ENCODE results near the gene HERPUD1. TPM values are rescaled to one million over a fixed set of nuclear protein-coding genes. Genes with fewer than 3 reads are reported as not detected.

HERPUD1 gene
- total and polyA plus RNA-seq, 12 donors, result 26.4 to 570 (median 209) TPM

DNA sequence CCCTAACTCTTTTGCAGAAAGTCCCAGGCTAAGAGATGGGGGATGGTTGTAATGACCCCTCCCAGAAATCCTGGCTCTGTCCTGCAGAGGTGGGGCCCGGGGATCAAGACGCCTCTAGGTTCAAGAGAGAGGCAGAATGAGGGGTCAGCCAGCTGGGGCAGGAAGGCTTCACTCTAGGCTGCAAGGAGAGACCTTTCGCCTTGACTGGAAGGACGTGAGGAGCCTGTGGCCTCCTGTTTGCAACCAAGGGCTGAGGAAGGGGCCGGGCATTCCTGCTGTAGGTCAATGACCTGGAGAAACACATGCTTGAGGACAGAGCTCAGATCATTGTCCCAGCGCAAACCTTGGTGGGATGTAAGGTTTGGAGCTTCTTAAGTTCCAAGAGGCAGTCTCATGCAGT lies 21.1 kb downstream of the HERPUD1 start:
- TF ChIP-seq POLR2A (IDR thresholded peaks at IDR 0.05), result no peak
- TF ChIP-seq, protein P1, sequence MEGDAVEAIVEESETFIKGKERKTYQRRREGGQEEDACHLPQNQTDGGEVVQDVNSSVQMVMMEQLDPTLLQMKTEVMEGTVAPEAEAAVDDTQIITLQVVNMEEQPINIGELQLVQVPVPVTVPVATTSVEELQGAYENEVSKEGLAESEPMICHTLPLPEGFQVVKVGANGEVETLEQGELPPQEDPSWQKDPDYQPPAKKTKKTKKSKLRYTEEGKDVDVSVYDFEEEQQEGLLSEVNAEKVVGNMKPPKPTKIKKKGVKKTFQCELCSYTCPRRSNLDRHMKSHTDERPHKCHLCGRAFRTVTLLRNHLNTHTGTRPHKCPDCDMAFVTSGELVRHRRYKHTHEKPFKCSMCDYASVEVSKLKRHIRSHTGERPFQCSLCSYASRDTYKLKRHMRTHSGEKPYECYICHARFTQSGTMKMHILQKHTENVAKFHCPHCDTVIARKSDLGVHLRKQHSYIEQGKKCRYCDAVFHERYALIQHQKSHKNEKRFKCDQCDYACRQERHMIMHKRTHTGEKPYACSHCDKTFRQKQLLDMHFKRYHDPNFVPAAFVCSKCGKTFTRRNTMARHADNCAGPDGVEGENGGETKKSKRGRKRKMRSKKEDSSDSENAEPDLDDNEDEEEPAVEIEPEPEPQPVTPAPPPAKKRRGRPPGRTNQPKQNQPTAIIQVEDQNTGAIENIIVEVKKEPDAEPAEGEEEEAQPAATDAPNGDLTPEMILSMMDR (IDR thresholded peaks at IDR 0.05), result no peak
- no peak for DNase-seq
- intact Hi-C loops (cut with DNase I), result loop anchor here (5.0 kb wide), 1 partner anchor 86 kb away; the partner anchor contains the start of gene SLC12A3 (in 2 of the 2)

DNA sequence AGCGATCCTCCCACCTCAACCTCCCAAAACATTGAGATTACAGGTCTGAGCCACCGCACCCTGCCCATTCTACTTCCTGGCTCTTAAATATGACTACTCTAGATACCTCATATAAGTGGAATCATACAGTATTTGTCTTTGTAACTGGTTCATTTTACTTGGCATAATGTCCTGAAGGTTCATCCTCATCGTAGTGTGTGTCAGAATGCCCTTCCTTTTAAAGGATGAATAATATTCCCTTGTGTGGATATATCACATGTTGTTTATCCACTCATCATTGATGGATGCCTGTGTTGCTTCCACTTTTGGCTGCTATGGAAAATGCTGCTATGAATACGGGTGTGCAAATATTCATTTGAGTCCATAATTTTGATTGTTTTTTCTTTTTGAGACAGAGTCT lies 24.1 kb downstream of the HERPUD1 start:
- WGBS, 4 donors, result 80 to 91% (median 83%) methylated on average over 4 of the region's 4 CpGs

More for the DNA sequence above, 21.1 kb downstream of the HERPUD1 start:
- H3K9me3 ChIP-seq (replicated peaks in 1 of 3), result no peaks in the 10 kb centered on the region
- no peak overlapping the region for H3K4me3 ChIP-seq
- no peaks in the 10 kb centered on the region for H3K4me1 ChIP-seq (replicated peaks in 1 of 2)
- H3K27ac ChIP-seq, result no peak overlapping the region
- 69 to 93% (median 74%) methylated on average over 6 of the region's 6 CpGs for WGBS, 4 donors
- H3K36me3 ChIP-seq (replicated peaks in 1 of 2), result no peaks in the 10 kb centered on the region
- H3K27me3 ChIP-seq, result no peaks in the 10 kb centered on the region

DNA sequence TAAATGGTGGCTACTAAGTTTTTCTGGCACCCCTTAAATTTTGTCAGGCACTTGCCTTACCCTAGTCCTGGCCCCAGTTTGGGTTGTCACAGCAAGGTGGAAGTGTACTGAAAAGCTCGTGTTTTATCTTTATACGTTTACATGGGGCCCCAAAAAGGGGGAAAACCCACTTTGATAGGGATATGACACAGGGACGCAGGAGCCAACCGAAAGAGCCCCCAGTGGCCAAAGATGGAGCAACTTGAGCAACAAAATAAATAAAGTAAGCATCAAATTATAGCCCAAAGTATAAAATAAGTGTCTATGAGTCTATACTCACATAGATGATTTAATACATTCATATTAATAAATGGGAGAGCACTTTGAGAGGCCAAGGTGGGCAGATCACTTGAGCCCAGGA lies 24.8 kb downstream of the HERPUD1 start:
- Histone ChIP-seq H3K9me3 (replicated peaks in 1 of 3) (no peaks in the 10 kb centered on the region), H3K4me3 (no peak overlapping the region), H3K4me1 (replicated peaks in 1 of 2) (peaks cover 16 to 17% of the 10 kb centered on the region in 2 donors), H3K27ac (no peak overlapping the region), H3K36me3 (replicated peaks in 1 of 2) (no peaks in the 10 kb centered on the region), H3K27me3 (no peaks in the 10 kb centered on the region)
- WGBS, 4 donors, result 56 to 82% (median 66%) methylated on average over 4 of the region's 4 CpGs
- no peak for TF ChIP-seq POLR2A (IDR thresholded peaks at IDR 0.05)
- TF ChIP-seq, protein P1 (IDR thresholded peaks at IDR 0.05), result no peak
- intact Hi-C loops (cut with DNase I), result no loop called here
- no peak for DNase-seq

More for the DNA sequence above, 24.1 kb downstream of the HERPUD1 start:
- Histone ChIP-seq H3K36me3 (replicated peaks in 1 of 2) (no peaks in the 10 kb centered on the region), H3K4me3 (no peak overlapping the region), H3K9me3 (replicated peaks in 1 of 3) (no peaks in the 10 kb centered on the region), H3K27me3 (no peaks in the 10 kb centered on the region), H3K27ac (no peak overlapping the region), H3K4me1 (replicated peaks in 1 of 2) (peaks cover 9 to 10% of the 10 kb centered on the region in 2 donors)
- intact Hi-C loops (cut with DNase I), result no loop called here
- DNase-seq, result no peak
- TF ChIP-seq POLR2A (IDR thresholded peaks at IDR 0.05), result no peak
- TF ChIP-seq, protein P1 (IDR thresholded peaks at IDR 0.05), result no peak

DNA sequence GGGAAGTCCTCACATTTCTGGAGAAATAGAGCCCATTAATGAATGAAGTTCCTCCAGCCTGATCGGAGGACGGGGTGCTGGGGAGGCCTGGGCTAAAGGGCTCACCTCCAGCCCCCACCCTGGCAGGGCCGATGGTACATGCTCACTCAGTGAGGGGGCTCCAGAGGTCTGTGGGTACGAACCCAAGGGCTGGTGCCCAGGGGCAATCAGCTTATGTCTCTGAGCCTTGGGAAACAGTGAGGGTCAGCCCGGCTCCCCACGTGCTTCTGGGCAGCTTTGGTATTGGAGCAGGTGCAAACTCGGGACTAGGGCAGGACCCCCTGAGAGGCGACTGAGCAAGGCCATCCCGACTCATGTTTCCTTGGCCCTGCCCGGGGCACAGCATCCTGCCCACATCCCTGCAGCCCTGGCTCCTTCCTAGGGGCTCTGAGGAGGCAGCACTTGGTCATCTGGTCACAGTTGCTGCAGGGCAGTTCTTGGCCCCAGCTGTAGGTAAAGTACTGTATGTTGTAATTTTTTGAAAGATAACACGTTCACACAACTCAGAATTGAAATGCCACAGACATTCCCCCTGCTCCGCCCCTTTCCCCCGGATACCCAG lies 28.8 kb downstream of the HERPUD1 start:
- Histone ChIP-seq H3K9me3 (replicated peaks in 1 of 3) (no peaks in the 10 kb centered on the region), H3K36me3 (replicated peaks in 1 of 2) (no peaks in the 10 kb centered on the region), H3K4me3 (no peak overlapping the region), H3K27me3 (no peaks in the 10 kb centered on the region), H3K27ac (peak overlapping the region in 4 of 5 donors; percentile 38 to 73 (median 57)), H3K4me1 (replicated peaks in 1 of 2) (peaks cover 25 to 34% of the 10 kb centered on the region in 2 donors)
- 58 to 70% (median 69%) methylated on average over 7 to 13 of the region's 13 CpGs for WGBS, 4 donors
- intact Hi-C loops (cut with DNase I), result no loop called here
- TF ChIP-seq, protein P1 (IDR thresholded peaks at IDR 0.05), result no peak
- no peak for TF ChIP-seq POLR2A (IDR thresholded peaks at IDR 0.05)
- DNase-seq, result peak in 4 of 7 donors; percentile 36 to 66 (median 44)

Data from adrenal gland (tissue), 12 donors.